H7 (cell line): ENCODE data around the gene NUFIP2. TPM values are rescaled to one million over a fixed set of nuclear protein-coding genes. Genes with fewer than 3 reads are reported as not detected.

Experiments
- DNase-seq: peaks from one replicate; pipeline ENCODE4 v3.0.0; 2012
- H3K27me3 ChIP-seq: 2 replicates; pipeline ENCODE4 v1.6.0; 2011; ENCODE audit warnings: mild to moderate bottlenecking, low read length; ENCODE audit not compliant: control insufficient read depth, insufficient read depth
- H3K36me3 ChIP-seq: replicated peaks from 2 replicates; pipeline ENCODE4 v1.5.1; 2011; ENCODE audit warnings: low read length; ENCODE audit not compliant: control insufficient read depth, insufficient read depth
- H3K4me3 ChIP-seq: 2 replicates; pipeline ENCODE4 v1.5.1; 2011; ENCODE audit warnings: low read depth, mild to moderate bottlenecking, control low read depth, low read length, moderate library complexity; ENCODE audit not compliant: insufficient read depth
- total RNA-seq: library from RNA; depleted of rRNA; stranded (reverse); fragments of >200 nt; shearing (Covaris generic); gene quantifications from 2 replicates; pipeline ENCODE4 v1.2.3, GENCODE V29; 2014

The NUFIP2 gene
- total RNA-seq, 1 experiment from 2014 or later, result 36.9 TPM

DNA sequence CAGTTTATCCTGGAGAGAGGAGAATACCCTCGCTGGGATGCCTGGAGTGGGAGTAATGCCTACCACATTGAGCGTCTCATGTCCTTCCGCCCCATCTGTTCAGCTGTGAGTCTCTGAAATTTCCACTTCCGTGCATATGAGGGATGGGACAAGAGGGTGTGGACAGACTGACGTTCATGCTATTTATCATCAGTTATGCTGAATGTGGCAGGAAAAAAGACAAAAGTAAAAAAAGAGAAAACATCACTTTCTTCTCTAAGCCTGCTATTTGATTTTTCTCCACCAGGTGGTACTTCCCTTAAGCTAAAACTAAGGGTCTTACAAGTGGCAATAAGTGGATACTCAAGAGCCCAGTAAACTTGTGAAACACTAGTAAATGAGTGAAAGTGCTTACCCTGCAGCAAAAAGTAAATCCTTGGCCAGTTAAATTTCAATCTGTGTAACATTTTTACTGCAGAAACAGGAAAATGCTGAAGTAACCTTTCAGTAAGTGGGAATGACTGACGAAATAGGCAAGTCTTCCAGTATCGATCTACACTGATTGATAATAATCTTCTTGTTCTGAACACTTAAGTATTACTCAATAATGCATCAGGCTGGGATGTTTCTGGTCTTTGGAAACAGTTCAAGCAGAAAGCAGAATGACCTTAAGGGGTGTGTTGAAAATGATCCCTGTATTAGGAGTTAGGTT, 41.7 kb downstream of the NUFIP2 start:
- H3K36me3 ChIP-seq, result no peaks in the 10 kb centered on the region
- no peak overlapping the region for H3K4me3 ChIP-seq
- H3K27me3 ChIP-seq, result no peaks in the 10 kb centered on the region
- peak; percentile 67 for DNase-seq

DNA sequence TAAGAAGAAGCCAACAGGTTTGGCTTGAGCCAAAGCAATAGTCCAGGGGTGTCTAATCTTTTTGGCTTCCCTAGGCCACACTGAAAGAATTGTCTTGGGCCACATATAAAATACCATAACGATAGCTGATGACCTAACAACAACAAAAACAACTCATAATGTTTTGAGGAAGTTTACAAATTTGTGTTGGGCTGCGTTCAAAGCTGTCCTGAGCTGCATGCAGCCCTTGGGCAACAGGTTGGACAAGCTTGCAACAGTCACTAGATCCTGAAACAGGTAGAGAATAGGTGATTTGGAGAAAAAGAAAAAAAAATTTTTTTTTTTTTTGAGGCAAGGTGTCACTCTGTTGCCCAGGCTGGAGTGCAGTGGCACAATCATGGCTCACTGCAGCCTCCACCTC, 42.8 kb downstream of the NUFIP2 start:
- Histone ChIP-seq H3K27me3 (no peaks in the 10 kb centered on the region), H3K4me3 (no peak overlapping the region), H3K36me3 (no peaks in the 10 kb centered on the region)
- DNase-seq, result no peak

DNA sequence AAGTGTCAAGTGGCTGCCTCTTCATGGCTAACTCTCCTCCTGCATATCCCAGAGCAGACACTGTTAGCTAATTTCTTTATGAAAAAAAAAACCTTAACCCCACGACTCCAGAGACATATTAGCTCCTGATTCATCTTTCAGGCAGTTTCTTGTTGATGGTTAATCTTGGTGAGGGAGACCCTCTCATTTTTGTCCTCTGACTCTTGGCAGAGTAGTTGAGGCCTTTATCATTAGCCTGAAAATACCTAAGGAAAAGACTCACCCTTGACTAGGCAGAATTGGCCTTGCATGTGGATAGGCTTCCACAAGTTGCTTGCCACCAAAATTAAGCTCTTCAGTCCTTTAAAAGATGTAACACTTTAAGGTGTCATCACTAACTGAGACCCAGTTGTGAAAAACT, 43.3 kb downstream of the NUFIP2 start:
- H3K27me3 ChIP-seq, result no peaks in the 10 kb centered on the region
- no peak overlapping the region for H3K4me3 ChIP-seq
- no peak for DNase-seq
- H3K36me3 ChIP-seq, result no peaks in the 10 kb centered on the region

- Histone ChIP-seq H3K27me3 (no peaks in the 10 kb centered on the region), H3K4me3 (no peak overlapping the region), H3K36me3 (no peaks in the 10 kb centered on the region)
- DNase-seq, result no peak
Observed at GRCh38 chr17:29248845-29249244, 45.1 kb downstream of the NUFIP2 start.

GRCh38 chr17:29247219-29247618, 46.7 kb downstream of the NUFIP2 start:
- H3K36me3 ChIP-seq, result no peaks in the 10 kb centered on the region
- DNase-seq, result no peak
- H3K4me3 ChIP-seq, result no peak overlapping the region
- H3K27me3 ChIP-seq, result no peaks in the 10 kb centered on the region

GRCh38 chr17:29246628-29247027, 47.3 kb downstream of the NUFIP2 start, which contains the start of gene CRYBA1:
Gene CRYBA1, plus strand, starts transcription at chr17:29246859. Its CDS starts 5 bp downstream, at chr17:29246864.
- no peaks in the 10 kb centered on the region for H3K36me3 ChIP-seq
- H3K27me3 ChIP-seq, result no peaks in the 10 kb centered on the region
- H3K4me3 ChIP-seq, result no peak within 1 kb of the TSS
- DNase-seq, result no peak

DNA sequence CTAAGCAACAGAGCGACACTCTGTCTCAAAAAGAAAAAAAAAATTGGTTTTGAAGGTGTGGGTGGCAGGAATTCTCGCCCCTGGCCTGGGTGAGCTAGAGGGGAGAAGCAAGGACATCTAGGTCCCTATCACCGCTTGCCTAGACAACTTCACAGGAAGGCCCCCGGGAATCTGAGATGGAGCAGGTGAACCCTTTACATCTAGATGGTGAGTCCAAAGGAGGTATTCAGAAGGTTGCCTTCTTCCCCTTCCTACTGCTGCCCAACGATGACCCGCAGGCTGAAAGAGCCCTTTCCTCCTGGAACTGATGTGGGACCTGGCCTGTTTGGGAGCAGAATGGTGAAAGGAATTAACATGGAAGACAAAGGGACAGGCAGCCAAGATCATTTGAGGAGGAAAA, 48.5 kb downstream of the NUFIP2 start:
- Histone ChIP-seq H3K36me3 (no peaks in the 10 kb centered on the region), H3K4me3 (no peak overlapping the region), H3K27me3 (no peaks in the 10 kb centered on the region)
- no peak for DNase-seq

GRCh38 chr17:29243792-29244191, 50.2 kb downstream of the NUFIP2 start:
- Histone ChIP-seq H3K36me3 (no peaks in the 10 kb centered on the region), H3K4me3 (no peak overlapping the region), H3K27me3 (no peaks in the 10 kb centered on the region)
- peak; percentile 68 for DNase-seq

DNA sequence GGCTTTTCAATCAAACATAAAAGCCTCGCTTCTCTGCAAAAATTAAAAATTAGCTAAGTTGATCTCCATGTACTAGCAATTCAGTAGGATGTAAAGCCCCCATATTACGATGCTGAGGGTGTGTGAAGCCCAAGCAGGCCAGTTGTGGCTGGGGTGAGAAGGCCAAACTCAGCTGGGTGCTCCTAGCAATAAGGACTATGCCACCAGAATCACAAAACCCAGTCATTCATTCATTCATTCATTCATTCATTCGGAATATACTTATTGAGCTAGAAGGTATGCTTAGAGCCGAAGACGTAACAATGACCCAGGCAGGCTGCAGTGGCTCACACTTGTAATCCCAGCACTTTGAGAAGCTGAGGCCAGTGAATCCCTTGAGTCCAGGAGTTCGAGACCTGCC, 51.2 kb downstream of the NUFIP2 start:
- H3K36me3 ChIP-seq, result no peaks in the 10 kb centered on the region
- DNase-seq, result no peak

GRCh38 chr17:29242051-29242450, 51.9 kb downstream of the NUFIP2 start:
- Histone ChIP-seq H3K27me3 (no peaks in the 10 kb centered on the region), H3K36me3 (no peaks in the 10 kb centered on the region), H3K4me3 (no peak overlapping the region)
- no peak for DNase-seq

More for the DNA sequence above, 51.2 kb downstream of the NUFIP2 start:
- Histone ChIP-seq H3K4me3 (no peak overlapping the region), H3K27me3 (no peaks in the 10 kb centered on the region)

DNA sequence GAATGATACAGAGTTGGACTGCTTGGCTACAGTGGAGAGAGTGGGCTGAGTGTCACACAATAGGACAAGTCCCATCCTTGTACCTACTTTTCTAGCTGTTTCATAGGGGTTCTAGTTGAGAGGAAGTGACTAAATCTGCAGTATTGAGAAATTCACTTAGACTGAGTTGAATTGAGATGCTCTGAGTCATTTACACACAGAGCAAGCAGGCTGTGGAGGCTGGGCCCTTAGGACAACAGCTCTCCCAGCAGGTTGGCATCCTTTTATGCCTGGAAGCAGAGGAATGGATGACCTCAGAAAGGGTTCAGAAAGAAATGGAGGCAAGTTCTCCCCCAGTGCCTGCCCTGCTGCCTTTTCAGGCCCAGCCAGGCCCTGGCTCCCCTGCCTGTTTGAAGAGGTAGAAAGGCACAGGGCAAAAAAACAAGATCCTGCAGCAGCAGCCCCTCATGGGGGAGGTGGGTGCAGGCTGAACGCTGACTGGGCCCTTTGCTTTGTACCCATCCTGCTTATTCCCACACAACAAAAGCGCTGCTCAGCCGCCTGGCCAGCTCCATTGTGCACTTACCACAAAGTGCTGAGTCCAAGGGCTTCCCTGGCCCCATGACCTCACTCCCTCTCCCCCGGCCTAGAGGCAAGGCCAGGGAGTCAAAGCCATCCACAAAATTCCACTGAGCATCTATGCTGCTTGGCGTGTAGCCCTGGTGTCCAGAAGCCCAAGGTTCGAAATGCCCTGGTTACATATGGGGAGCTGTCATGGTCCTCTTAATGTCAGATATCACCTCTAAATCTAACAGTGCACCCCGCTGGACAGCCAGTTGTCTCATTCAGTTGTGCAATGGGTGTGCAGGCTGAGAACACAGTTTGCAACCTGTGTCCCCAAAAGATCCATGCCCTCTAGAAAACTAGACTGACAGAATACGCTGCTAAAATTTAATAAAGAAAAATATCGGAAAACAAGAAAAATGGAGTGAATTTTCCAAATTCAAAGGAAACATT, 52.7 kb downstream of the NUFIP2 start:
- DNase-seq, result peak; percentile 66
- Histone ChIP-seq H3K36me3 (no peaks in the 10 kb centered on the region), H3K27me3 (no peaks in the 10 kb centered on the region), H3K4me3 (no peak overlapping the region)

- Histone ChIP-seq H3K27me3 (no peaks in the 10 kb centered on the region), H3K4me3 (no peak overlapping the region), H3K36me3 (no peaks in the 10 kb centered on the region)
- DNase-seq, result no peak
Observed at GRCh38 chr17:29240477-29240876, 53.5 kb downstream of the NUFIP2 start.

GRCh38 chr17:29238133-29238850, 55.7 kb downstream of the NUFIP2 start:
- H3K27me3 ChIP-seq, result no peaks in the 10 kb centered on the region
- no peak overlapping the region for H3K4me3 ChIP-seq
- DNase-seq, result no peak
- no peaks in the 10 kb centered on the region for H3K36me3 ChIP-seq

DNA sequence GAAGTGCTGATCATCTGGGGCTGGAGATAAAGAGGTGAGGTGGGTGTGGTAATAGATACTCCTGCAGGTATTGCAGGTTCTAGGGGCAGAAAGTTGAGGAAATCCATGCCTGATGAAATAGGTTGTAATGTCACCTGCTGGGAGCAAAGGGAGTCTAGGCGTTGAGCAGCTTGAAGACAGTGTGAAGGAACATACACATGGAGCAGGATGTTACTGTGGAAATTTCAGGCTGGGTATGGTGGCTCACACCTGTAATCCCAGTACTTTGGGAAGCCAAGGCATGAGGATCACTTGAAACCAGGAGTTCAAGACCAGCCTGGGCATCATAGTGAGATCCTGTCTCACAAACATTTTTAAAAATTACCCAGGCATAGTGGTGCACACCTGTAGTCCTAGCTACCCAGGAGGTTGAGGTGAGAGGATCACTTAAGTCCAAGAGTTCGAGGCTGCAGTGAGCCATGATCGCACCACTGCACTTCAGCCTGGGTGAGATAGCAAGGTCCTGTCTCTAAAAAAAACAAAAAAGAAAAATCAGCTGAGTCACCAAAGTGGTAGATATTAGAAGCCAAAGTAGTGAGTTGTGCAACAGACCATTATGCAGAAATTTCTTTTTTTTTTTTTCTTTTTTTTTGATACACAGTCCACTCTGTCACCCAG, 56.3 kb downstream of the NUFIP2 start:
- Histone ChIP-seq H3K36me3 (no peaks in the 10 kb centered on the region), H3K27me3 (no peaks in the 10 kb centered on the region), H3K4me3 (no peak overlapping the region)
- no peak for DNase-seq
